Breast epithelium (tissue), 3 donors: ENCODE measurements around the gene CRTC3.

Experiments
- POLR2A ChIP-seq: fragments of 450-650 bp; IDR thresholded peaks from one replicate; pipeline ENCODE4 v1.6.1; 2016; ENCODE audit warnings: antibody characterized with exemption, mild to moderate bottlenecking, moderate library complexity
- POLR2AphosphoS5 ChIP-seq, 3 donors: sonication (generic); formaldehyde crosslinking; IDR thresholded peaks; one replicate each; pipeline ENCODE4 v1.6.1; 2017; ENCODE audit warnings: antibody characterized with exemption in 3 of 3
- TF ChIP-seq, protein P1 (sequence below), 3 donors: fragments of 450-650 bp; IDR thresholded peaks; one replicate each; pipeline ENCODE4 v1.5.1; 2016 to 2017; ENCODE audit warnings: antibody characterized with exemption in 3 of 3, mild to moderate bottlenecking in 3 of 3, moderate library complexity in 3 of 3

- TF ChIP-seq, protein P1, sequence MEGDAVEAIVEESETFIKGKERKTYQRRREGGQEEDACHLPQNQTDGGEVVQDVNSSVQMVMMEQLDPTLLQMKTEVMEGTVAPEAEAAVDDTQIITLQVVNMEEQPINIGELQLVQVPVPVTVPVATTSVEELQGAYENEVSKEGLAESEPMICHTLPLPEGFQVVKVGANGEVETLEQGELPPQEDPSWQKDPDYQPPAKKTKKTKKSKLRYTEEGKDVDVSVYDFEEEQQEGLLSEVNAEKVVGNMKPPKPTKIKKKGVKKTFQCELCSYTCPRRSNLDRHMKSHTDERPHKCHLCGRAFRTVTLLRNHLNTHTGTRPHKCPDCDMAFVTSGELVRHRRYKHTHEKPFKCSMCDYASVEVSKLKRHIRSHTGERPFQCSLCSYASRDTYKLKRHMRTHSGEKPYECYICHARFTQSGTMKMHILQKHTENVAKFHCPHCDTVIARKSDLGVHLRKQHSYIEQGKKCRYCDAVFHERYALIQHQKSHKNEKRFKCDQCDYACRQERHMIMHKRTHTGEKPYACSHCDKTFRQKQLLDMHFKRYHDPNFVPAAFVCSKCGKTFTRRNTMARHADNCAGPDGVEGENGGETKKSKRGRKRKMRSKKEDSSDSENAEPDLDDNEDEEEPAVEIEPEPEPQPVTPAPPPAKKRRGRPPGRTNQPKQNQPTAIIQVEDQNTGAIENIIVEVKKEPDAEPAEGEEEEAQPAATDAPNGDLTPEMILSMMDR (IDR thresholded peaks at IDR 0.05): no peak
- TF ChIP-seq POLR2A (no peak), POLR2AphosphoS5 (IDR thresholded peaks at IDR 0.05) (no peak)
Measured at GRCh38 chr15:90617668-90618097, 88.0 kb downstream of the CRTC3 start.
